IPS-18c (cell line): ENCODE data around the gene MRPL2.

Experiments used
- H3K4me3 ChIP-seq: 2 replicates; pipeline ENCODE4 v1.7.0; 2013; ENCODE audit warnings: low read depth, mild to moderate bottlenecking, low read length, moderate library complexity; ENCODE audit not compliant: insufficient read depth
- H3K9me3 ChIP-seq: one replicate; pipeline ENCODE4 v1.6.1; 2013; ENCODE audit warnings: mild to moderate bottlenecking, low read length, moderate library complexity; ENCODE audit not compliant: control insufficient read depth, insufficient read depth

Gene MRPL2

DNA sequence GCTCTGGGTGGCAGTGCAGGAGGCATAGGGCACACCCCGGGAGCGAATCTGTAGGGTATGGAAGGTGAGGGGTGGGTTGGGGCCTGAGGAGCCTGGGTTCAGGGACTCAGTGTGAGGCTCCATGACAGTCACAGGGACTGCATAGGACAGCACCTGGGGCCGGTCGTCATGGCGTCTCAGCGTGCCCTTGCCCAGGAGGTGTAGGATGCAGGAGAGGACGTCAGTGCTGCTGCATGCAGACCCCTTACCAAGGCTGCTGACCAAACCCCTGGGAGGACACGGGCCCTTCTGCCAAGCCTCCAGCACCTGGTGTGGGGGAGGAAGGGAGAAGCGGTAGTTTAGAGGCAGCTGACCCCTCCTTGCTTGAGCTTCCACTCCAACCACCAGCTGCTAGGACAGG lies 21.5 kb downstream of the MRPL2 start:
- Histone ChIP-seq H3K9me3 (no peaks in the 10 kb centered on the region), H3K4me3 (no peak overlapping the region)

DNA sequence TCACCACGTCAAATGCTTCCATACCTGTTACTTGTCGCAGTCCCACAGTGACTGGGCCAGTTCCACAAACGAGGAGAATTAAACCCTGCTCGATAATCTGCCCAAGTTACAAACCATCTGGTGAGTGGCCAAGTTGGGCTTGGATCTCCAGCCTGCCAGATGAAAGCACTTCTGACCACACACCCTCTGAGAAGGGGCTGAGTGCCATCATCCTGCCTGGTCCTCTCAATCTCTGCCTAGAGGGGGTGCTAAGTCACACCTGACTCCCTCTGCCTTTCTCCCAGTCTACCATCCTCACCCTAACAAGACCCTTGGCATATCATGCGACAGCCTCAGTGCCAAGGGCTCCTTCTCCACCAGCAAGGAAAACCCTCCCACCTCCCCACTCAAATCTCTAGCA lies 22.0 kb downstream of the MRPL2 start:
- H3K4me3 ChIP-seq: no peak overlapping the region
- no peaks in the 10 kb centered on the region for H3K9me3 ChIP-seq

DNA sequence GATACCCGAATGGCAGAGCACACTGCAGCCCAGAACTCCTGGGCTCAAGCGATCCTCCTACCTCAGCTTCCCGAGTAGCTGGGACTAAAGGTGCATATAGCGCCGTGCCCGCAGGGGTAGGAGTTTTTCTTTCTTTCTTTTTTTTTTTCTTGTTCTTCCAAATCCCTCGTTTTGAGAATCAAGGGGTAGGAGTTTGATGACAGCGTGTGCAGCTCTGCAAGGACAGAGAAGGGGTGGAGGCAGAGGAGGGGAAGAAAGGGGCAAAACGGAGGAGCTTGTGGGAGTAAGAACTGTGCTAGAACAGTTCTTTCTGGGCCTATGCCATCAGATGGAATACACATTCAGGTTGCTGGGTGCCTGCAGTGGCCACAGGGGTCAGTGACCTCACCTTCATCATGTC lies 22.5 kb downstream of the MRPL2 start:
- no peaks in the 10 kb centered on the region for H3K9me3 ChIP-seq
- H3K4me3 ChIP-seq: no peak overlapping the region

DNA sequence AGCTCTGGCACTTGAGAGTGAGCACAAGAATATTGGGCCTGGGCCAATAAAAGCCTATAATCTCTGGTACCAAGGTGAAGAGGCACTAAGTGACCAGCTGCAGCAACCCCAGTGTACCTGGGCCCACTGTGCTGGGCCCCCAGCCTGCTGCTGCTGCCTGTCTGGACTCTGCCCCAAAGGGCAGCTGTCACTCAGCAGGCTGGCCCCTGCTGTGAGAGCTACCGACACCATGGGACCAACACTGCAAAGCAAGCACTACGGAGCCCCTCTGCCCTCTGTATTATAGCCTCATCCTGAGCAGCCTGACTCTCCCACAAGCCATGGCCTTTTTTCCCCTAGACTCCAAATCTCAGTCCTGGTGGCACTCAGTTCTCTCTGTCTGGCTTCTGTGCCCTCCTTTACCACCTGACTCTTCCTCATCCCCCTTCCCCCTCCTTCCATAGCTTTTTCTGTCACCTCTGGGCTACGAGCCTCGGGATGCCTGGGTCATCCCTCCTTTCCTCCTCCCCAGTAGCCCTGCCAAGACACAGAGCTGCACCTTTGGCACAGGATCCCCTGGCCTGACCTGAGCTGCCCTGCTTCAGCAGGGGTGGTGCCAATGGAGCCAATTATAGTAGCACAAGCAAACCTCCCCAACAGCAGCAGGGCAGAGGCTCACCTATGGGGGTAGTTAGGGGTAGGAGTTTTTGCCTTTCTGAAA lies 23.6 kb downstream of the MRPL2 start:
- Histone ChIP-seq H3K9me3 (no peaks in the 10 kb centered on the region), H3K4me3 (no peak overlapping the region)

DNA sequence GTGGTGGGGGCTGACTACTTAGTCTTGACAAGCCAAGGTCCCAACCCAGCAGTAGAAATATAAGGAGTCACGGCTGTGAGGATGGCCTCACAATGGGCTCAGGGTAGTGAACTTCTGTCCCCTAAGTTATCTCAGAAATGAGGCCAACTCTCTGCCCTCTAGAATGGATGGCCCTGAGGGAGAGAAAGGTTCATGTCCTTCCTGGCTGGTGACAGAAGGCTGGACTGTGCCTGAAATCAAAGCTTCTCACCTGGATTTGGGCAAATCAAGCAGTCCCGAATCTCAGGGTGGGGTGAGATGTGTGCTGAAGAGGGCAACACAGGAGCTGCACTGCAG lies 25.1 kb downstream of the MRPL2 start:
- no peak overlapping the region for H3K4me3 ChIP-seq

DNA sequence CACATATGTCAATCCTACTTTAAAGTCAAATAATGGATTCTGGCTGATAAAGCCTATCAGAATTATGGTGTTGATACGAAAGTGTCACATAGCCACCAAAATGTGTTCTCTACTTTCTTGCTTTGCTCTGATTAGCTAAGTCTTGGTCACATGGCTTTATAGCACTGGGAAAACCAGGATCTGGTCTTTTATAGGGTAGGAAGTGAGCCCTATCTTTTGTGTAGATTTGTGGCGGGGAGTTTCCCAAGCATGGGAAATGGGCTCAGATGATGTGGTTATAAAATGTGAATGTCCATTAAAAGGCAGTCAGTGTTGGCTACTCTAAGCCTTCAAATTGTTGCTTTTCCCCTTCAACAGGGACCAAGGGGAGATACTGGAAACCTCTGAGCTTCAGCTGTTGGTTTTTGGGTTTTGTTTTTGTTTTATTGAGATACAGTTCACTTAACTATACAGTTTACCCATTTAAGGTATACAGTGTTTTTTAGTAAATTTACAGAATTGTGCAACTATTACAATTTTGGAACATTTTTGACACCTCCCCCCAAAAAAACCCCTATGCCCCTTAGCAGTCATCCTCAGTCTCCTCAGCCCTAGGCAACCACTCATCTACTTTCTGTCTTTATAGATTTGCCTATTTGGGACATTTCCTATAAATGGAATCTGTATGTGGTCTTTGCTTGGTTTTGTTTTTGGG lies 25.6 kb downstream of the MRPL2 start:
- Histone ChIP-seq H3K9me3 (no peaks in the 10 kb centered on the region), H3K4me3 (no peak overlapping the region)

More for the DNA sequence above, 25.1 kb downstream of the MRPL2 start:
- H3K9me3 ChIP-seq: no peaks in the 10 kb centered on the region

DNA sequence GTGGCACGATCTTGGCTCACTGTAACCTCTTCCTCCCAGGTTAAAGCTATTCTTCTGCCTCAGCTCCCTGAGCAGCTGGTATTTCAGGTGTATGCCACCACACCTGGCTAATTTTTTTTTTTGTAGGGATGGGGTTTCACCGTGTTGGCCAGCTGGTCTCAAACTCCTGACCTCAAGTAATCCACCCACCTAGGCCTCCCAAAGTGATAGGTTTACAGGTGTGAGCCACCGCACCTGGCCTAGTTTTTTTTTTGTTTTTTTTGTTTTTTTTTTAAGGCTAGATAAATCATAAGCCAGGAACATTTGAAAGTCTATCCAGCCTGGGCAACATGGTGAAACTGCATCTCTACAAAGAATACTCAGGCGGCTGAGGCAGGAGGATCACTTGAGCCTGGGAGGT lies 26.9 kb downstream of the MRPL2 start:
- Histone ChIP-seq H3K4me3 (no peak overlapping the region), H3K9me3 (no peaks in the 10 kb centered on the region)

DNA sequence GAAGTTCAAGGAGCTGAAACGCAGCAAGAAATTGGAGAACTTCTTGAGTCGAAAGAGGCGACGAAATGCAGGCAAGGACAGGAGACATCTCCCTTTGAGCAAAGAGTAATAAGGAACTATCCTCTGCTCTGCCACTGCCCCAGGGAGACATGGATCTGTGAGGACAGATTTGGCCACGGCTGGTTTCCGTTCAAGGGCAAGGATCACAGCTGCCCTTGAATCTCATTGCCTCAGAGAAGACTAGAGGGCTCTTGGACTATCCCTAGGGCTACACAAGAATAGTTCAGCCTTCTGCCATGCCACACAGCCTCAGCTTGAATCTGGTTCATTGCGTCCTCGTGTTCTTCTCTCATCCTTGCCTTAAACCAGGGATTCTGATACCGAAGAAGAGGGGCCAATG lies 30.1 kb downstream of the MRPL2 start:
- Histone ChIP-seq H3K4me3 (no peak overlapping the region), H3K9me3 (no peaks in the 10 kb centered on the region)

DNA sequence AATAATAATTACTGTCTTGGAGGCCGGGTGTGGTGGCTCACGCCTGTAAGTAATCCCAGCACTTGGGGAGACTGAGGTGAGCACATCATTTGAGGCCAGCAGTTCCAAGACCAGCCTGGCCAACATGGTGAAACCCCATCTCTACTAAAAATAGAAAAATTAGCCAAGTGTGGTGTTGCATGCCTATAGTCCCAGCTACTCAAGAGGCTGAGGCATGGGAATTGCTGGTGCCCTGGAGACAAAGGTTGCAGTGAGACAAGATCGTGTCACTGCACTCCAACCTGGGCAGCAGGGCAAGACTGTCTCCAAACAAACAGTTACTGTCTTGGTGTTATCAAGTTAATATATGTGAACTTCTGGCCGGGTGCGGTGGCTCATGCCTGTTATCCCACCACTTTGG lies 32.9 kb downstream of the MRPL2 start:
- no peak overlapping the region for H3K4me3 ChIP-seq
- no peaks in the 10 kb centered on the region for H3K9me3 ChIP-seq

DNA sequence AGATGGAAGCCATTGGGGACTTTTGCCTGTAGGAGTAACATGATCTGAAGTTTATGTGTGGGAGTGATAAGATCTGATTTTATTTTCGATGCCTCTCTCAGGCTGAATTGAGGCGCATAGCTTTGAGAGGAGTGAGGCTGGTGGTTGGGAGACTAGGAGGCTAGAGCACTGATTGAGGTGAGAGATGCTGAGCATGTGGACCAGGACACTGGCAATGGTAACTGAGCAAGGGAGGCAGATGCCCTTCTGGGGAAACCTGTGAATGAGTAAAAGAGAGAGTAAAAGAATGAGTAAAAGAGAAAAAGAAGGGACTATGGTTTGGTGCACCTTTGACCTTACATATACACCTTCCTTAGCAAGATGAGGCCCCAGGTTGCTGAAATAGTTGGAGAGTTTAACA lies 34.8 kb downstream of the MRPL2 start:
- Histone ChIP-seq H3K4me3 (no peak overlapping the region), H3K9me3 (no peaks in the 10 kb centered on the region)

DNA sequence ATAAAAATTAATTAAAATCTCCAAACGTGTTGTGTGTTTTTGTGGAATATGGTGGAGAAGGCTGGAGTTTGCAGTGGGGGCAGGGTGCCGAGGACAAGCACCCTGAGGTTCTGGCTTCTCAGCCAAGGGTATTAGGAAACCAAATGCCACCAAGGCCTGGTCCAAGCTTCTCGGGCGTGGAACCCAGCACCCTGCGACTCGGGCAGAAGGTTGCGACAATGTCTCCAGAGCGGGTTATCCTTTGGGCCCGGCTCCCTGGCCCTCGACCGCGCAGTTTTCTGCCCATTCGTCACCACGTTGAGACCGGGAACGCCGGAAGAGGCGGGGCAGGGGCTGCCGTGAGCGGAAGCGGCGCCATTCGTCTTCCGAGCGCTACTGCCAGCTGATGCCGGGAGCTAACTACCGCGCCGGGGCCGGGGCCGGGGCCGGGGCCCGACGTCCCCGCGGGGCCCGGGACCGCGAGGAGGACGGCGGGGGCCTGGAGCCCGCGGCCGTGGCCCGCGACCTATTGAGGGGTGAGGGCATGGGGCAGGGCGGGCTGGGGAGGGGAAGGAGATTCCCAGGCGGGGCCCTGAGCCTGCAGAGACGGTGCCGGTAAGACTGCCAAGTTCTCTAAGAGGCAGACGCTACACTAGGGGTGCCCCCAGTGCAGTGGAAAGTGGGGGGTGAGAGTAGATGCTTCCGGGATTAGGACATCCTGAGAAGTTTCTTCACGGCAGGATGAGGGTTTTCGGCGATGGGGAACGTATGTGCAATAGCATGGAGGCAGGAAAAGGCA lies 37.8 kb downstream of the MRPL2 start, which contains the start of gene RRP36:
TSS of gene RRP36 (plus strand) at position 354 of the 778 bp plus-strand sequence. CDS start at position 386, 32 bp downstream.
- peak within 1 kb of the TSS; percentile 99 for H3K4me3 ChIP-seq
- no peaks in the 10 kb centered on the region for H3K9me3 ChIP-seq

DNA sequence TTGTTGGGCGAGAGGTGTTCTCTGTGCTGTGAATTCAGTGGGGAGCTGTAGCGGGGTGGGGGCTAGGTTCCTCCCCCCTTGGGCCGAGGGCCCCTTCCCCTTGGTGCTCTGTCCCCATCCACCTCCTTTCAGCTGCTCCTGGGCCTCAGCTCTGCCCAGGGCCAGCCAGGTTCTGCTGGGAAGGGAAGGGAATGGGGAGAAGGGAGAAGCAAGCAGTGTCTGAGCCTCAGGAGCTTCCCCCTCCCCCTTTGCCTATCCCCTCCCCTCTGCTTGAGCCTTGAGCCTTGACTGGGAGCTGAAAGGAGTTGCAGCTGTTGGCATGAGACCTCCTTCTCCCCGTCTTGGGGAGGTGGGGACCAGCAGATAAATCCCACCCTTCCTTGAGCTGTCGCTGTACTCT lies 38.4 kb downstream of the MRPL2 start:
- Histone ChIP-seq H3K4me3 (peak overlapping the region; percentile 99), H3K9me3 (no peaks in the 10 kb centered on the region)

DNA sequence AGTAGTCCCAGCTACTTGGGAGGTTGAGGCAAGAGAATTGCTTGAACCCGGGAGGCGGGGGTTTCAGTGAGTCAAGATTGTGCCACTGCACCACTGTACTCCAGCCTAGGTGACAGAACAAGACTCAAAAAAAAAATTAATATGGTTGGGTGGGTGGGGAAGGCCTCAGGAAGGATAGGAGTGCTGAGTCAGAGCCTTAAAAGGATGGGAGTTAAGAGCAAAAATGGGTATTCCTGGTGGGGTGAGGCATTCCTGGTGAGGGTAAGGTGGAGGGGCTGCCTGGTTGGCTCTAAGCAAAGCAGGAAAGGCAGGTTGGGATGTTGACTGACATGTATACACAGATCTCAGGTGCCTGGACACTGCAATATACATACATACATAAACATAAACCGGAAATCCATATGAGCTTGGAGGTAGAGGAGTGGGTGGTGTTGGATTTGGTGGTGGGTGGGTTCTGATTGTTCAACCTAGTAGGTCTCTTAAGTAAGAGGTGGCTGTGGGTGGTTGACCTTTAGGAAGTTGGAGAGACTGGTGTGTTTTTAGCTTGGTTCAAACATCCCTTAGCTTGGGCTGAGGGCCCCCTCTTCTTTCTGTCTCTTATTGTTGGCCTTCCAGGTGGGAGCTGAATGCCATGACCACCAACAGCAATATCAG lies 39.1 kb downstream of the MRPL2 start:
- H3K9me3 ChIP-seq: no peaks in the 10 kb centered on the region
- no peak overlapping the region for H3K4me3 ChIP-seq

DNA sequence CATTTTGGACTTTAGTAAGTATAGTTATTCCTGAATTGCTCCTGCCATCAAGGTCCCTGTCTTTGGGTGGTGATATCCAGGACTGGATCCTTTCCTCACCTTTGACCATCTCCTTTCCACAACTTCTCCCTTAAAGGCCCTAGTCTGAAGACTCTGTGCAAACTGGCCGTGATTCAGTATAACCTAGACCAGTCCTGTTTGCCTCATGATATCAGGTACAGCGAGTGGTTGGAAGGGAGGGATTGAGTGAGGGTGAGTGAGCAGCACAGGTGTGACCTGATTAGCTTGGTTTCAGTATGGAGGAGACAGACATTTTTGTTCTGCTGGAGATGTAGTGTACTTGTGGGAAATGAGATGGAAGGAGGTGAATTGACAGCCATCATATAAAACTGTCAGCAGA lies 40.1 kb downstream of the MRPL2 start:
- H3K9me3 ChIP-seq: no peaks in the 10 kb centered on the region
- no peak overlapping the region for H3K4me3 ChIP-seq

DNA sequence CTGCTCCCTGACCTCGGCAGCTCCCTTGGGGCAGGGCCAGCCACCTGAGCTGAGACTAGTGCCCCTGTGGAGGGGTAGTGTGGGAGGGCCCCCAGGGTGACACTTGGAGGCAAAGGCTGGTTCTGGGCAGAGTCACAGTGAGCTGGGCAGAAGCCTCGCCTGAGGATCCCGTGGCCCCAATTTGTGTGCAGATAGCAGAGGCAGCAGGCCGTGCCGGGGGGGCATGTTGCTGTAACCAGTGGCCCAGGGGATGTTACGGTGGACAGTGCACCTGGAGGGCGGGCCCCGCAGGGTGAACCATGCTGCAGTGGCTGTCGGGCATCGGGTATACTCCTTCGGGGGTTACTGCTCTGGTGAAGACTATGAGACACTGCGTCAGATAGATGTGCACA lies 42.3 kb downstream of the MRPL2 start:
- no peaks in the 10 kb centered on the region for H3K9me3 ChIP-seq

DNA sequence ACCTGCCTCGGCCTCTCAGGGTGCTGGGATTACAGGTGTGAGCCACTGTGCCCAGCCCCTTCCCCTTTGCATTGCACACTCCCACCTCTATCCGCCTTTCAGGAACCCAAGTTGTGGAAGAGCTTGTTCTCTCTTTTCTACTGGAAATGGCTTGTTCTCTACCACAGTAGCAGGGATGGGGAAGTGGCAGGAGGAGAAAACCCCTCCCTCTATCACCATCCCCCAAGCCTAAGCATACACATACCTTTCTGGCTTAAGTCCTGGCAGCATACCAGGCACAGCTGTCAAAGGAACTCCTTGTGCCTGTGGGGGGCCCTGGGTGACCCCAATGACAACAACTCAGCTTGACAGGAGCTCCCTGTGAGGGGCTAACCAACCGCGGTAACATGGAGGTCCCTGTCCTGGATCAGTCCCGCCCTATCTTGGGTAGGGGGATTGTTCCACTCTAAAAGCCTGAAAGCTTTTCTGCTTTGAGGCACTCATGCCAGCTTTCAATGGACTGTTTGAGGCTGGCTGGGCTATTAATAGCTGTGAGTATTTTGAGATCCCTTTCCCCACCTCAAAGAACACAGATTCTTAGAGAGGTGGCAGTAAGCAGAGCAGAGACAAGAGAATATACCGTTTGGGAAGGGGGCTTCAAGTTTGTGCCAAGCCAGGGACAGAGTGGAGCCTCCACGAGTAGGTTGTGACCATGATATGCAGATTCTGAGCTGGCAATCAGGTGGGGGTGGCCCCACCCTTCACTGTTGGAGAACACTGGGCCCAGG lies 42.9 kb downstream of the MRPL2 start:
- Histone ChIP-seq H3K4me3 (no peak overlapping the region), H3K9me3 (no peaks in the 10 kb centered on the region)

More for the DNA sequence above, 42.3 kb downstream of the MRPL2 start:
- no peak overlapping the region for H3K4me3 ChIP-seq

DNA sequence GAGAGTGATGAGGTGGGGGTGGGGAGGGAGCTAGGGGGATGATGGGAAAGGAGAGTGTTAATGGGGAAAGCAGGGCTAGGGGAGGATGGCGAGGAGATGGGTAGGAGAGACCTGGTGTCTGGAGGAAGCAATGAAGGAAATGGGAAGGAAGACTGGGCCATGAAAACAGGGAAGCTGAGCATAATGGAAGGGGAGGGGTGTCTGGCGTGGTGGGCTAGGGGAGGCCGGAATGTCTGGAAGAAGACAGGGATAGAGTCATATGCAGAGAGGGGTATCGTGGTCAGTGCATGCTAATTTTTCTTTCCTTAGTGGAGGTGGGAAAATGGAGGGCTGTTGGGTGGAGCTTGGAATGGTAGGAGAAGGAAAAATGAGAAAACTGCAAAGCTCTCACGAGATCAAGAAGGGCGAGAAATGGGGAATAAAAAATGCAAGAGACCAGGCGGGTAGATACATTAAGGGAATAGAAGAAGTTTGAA lies 44.8 kb downstream of the MRPL2 start:
- Histone ChIP-seq H3K9me3 (no peaks in the 10 kb centered on the region), H3K4me3 (peak overlapping the region; percentile 71)
